Neural cell (in vitro differentiated cells): ENCODE data around the gene CRYBB2. TPM values are rescaled to one million over a fixed set of nuclear protein-coding genes. Genes with fewer than 3 reads are reported as not detected.

Experiments
- H2AFZ ChIP-seq: fragments of 200-600, 300-800 bp; sonication (generic), shearing (Covaris generic); 2 replicates; pipeline ENCODE4 v1.6.0; 2014; ENCODE audit warnings: low read depth, mild to moderate bottlenecking, antibody characterized with exemption, low read length, moderate library complexity
- H3F3A ChIP-seq: fragments of 200-600 bp; shearing (Covaris generic); 2 replicates; pipeline ENCODE4 v1.6.1; 2016; ENCODE audit warnings: mild to moderate bottlenecking, moderate library complexity, mixed read lengths, antibody characterized with exemption, low read length; ENCODE audit not compliant: insufficient read depth, poor library complexity, severe bottlenecking
- H3K27ac ChIP-seq: fragments of 200-600, 300-800 bp; sonication (generic), shearing (Covaris generic); 2 replicates; pipeline ENCODE4 v1.5.1; 2014; ENCODE audit warnings: mild to moderate bottlenecking, low read length, moderate library complexity
- H3K27me3 ChIP-seq: fragments of 300-800, 200-600 bp; sonication (generic), shearing (Covaris generic); 2 replicates; pipeline ENCODE4 v1.6.0; 2014; ENCODE audit warnings: mild to moderate bottlenecking, low read depth, low read length, moderate library complexity; ENCODE audit not compliant: insufficient read depth
- H3K36me3 ChIP-seq: fragments of 300-800, 200-600 bp; sonication (generic), shearing (Covaris generic); 2 replicates; pipeline ENCODE4 v1.5.1; 2014; ENCODE audit warnings: mild to moderate bottlenecking, antibody characterized with exemption, low read length, moderate library complexity; ENCODE audit not compliant: insufficient read depth
- H3K4me2 ChIP-seq: fragments of 300-800, 200-600 bp; sonication (generic), shearing (Covaris generic); 2 replicates; pipeline ENCODE4 v1.6.0; 2014; ENCODE audit warnings: mild to moderate bottlenecking, low read length
- H3K4me3 ChIP-seq: fragments of 300-800, 200-600 bp; sonication (generic), shearing (Covaris generic); 2 replicates; pipeline ENCODE4 v1.5.1; 2014; ENCODE audit warnings: mild to moderate bottlenecking, low read length, moderate library complexity
- H3K79me2 ChIP-seq: fragments of 200-600 bp; shearing (Covaris generic); replicated peaks from 2 replicates; pipeline ENCODE4 v1.6.0; 2014; ENCODE audit warnings: mild to moderate bottlenecking, low read length, moderate library complexity; ENCODE audit not compliant: insufficient read depth
- H3K9ac ChIP-seq: fragments of 300-800, 200-600 bp; sonication (generic), shearing (Covaris generic); 2 replicates; pipeline ENCODE4 v1.6.1; 2016; ENCODE audit warnings: mild to moderate bottlenecking, low read length, mixed read lengths
- H3K9me2 ChIP-seq: fragments of 200-600 bp; shearing (Covaris generic); 2 replicates; pipeline ENCODE4 v1.6.1; 2016; ENCODE audit warnings: mild to moderate bottlenecking, low read length, mixed read lengths; ENCODE audit not compliant: insufficient read depth
- H3K9me3 ChIP-seq: fragments of 200-600, 300-800 bp; sonication (generic), shearing (Covaris generic); 2 replicates; pipeline ENCODE4 v1.6.1; 2016; ENCODE audit warnings: mild to moderate bottlenecking, mixed run types, low read length, moderate library complexity, mixed read lengths
- H4K20me1 ChIP-seq: fragments of 200-600 bp; shearing (Covaris generic); 2 replicates; pipeline ENCODE4 v1.6.1; 2016; ENCODE audit warnings: mild to moderate bottlenecking, mixed run types; ENCODE audit not compliant: insufficient read depth
- CTCF ChIP-seq: fragments of 450-650 bp; IDR thresholded peaks from 2 replicates; pipeline ENCODE4 v1.5.1; 2014; ENCODE audit warnings: antibody characterized with exemption, mild to moderate bottlenecking, moderate library complexity; ENCODE audit not compliant: poor library complexity, severe bottlenecking
- EP300 ChIP-seq: fragments of 450-650 bp; conservative IDR thresholded peaks from 2 replicates; pipeline ENCODE4 v1.6.1; 2014; ENCODE audit warnings: antibody characterized with exemption, mild to moderate bottlenecking, moderate library complexity; ENCODE audit not compliant: poor library complexity, severe bottlenecking
- EZH2 ChIP-seq: fragments of 200-600, 300-800 bp; shearing (Covaris generic), sonication (generic); IDR thresholded peaks from 2 replicates; pipeline ENCODE4 v1.6.1; 2014; ENCODE audit warnings: antibody characterized with exemption, low read length, borderline replicate concordance, mild to moderate bottlenecking; ENCODE audit not compliant: insufficient read depth, poor library complexity, severe bottlenecking
- MXI1 ChIP-seq: fragments of 450-650 bp; conservative IDR thresholded peaks from 2 replicates; pipeline ENCODE4 v1.6.1; 2014; ENCODE audit warnings: antibody characterized with exemption, mild to moderate bottlenecking; ENCODE audit not compliant: poor library complexity, severe bottlenecking
- POLR2AphosphoS5 ChIP-seq: IDR thresholded peaks from 2 replicates; pipeline ENCODE4 v1.6.1; 2012
- RAD21 ChIP-seq: fragments of 450-650 bp; conservative IDR thresholded peaks from 2 replicates; pipeline ENCODE4 v1.6.1; 2014; ENCODE audit warnings: antibody characterized with exemption, mild to moderate bottlenecking, moderate library complexity
- REST ChIP-seq: IDR thresholded peaks from 2 replicates; pipeline ENCODE4 v1.6.1; 2012; ENCODE audit warnings: borderline replicate concordance
- SMC3 ChIP-seq: fragments of 450-650 bp; conservative IDR thresholded peaks from 2 replicates; pipeline ENCODE4 v1.6.1; 2014; ENCODE audit warnings: antibody characterized with exemption, mild to moderate bottlenecking, moderate library complexity; ENCODE audit not compliant: poor library complexity
- TAF1 ChIP-seq: IDR thresholded peaks from 2 replicates; pipeline ENCODE4 v1.6.1; 2012; ENCODE audit warnings: low read depth
- polyA plus RNA-seq: library from polyadenylated mRNA; depleted of rRNA; stranded (reverse); fragments of >200 nt; gene quantifications from 2 replicates; pipeline ENCODE4 v1.2.3, GENCODE V29; 2014

The CRYBB2 gene
- polyA plus RNA-seq, 1 donor from 2014 or later = not detected

GRCh38 chr22:25182131-25183110 is 37.0 kb upstream of the CRYBB2 start:
- Histone ChIP-seq H3K9me2 (no peaks in the 10 kb centered on the region), H3K36me3 (no peaks in the 10 kb centered on the region), H4K20me1 (no peaks in the 10 kb centered on the region), H3K9ac (no peak overlapping the region), H3K27ac (no peak overlapping the region), H3K4me3 (no peak overlapping the region), H3F3A (no peaks in the 10 kb centered on the region), H3K9me3 (no peaks in the 10 kb centered on the region), H3K27me3 (no peaks in the 10 kb centered on the region), H3K79me2 (no peaks in the 10 kb centered on the region), H3K4me2 (no peak overlapping the region), H2AFZ (no peak overlapping the region)
- TF ChIP-seq MXI1 = no peak
- TF ChIP-seq RAD21 = no peak

- TF ChIP-seq TAF1 (no peak), CTCF (no peak), SMC3 (no peak), EP300 (no peak), POLR2AphosphoS5 (no peak), EZH2 (no peak), RAD21 (no peak), MXI1 (no peak), REST (no peak)
- Histone ChIP-seq H3K27ac (no peak overlapping the region), H3K9ac (no peak overlapping the region), H3F3A (no peaks in the 10 kb centered on the region), H3K36me3 (no peaks in the 10 kb centered on the region), H3K9me3 (no peaks in the 10 kb centered on the region), H3K79me2 (no peaks in the 10 kb centered on the region), H3K4me2 (no peak overlapping the region), H3K4me3 (no peak overlapping the region), H4K20me1 (no peaks in the 10 kb centered on the region), H3K9me2 (no peaks in the 10 kb centered on the region), H2AFZ (no peak overlapping the region), H3K27me3 (no peaks in the 10 kb centered on the region)
Observed at GRCh38 chr22:25183949-25184619, 35.4 kb upstream of the CRYBB2 start.
